Upper lobe of left lung (tissue), 6 donors: ENCODE results near the gene ADAMTSL2. TPM values are rescaled to one million over a fixed set of nuclear protein-coding genes. Genes with fewer than 3 reads are reported as not detected.
A peak's percentile ranks its signal among the peaks of the same experiment; 100 is the strongest.

Experiments used
- ATAC-seq, 2 donors: fragments of 200-7000 bp; cut with Tn5 transposase; one replicate each; pipeline ENCODE4 v1.9.1; 2022; ENCODE audit warnings: mild to moderate bottlenecking in 2 of 2, moderate library complexity in 2 of 2; ENCODE audit not compliant: low FRiP score in 2 of 2
- DNase-seq, 2 donors: peaks; one replicate each; pipeline ENCODE4 v3.0.0-alpha.2; 2019 to 2020
- H3K27ac ChIP-seq, 4 donors: fragments of 200-600 bp; sonication (generic); one replicate each; pipeline ENCODE4 v1.5.1; 2016 to 2019
- H3K27me3 ChIP-seq, 4 donors: fragments of 200-600 bp; sonication (generic); one replicate each; pipeline ENCODE4 v1.5.1; 2017 to 2019
- H3K36me3 ChIP-seq, 4 donors: fragments of 200-600 bp; sonication (generic); one replicate each; pipeline ENCODE4 v1.5.1; 2016 to 2019
- H3K4me1 ChIP-seq, 4 donors: fragments of 200-600 bp; sonication (generic); one replicate each; pipeline ENCODE4 v1.5.1; 2018 to 2019
- H3K4me3 ChIP-seq, 4 donors: fragments of 200-600 bp; sonication (generic); one replicate each; pipeline ENCODE4 v1.5.1; 2017 to 2019; ENCODE audit warnings: mild to moderate bottlenecking in 2 of 4, moderate library complexity in 1 of 4
- H3K9me3 ChIP-seq, 4 donors: fragments of 200-600 bp; sonication (generic); one replicate each; pipeline ENCODE4 v1.5.1; 2018 to 2019
- EP300 ChIP-seq, 4 donors: sonication (generic); formaldehyde crosslinking; IDR thresholded peaks; one replicate each; pipeline ENCODE4 v1.5.1; 2017; ENCODE audit warnings: antibody characterized with exemption in 4 of 4, control low read depth in 2 of 4
- POLR2A ChIP-seq, 4 donors: fragments of 450-650 bp; IDR thresholded peaks; one replicate each; pipeline ENCODE4 v1.5.1; 2016 to 2017; ENCODE audit warnings: antibody characterized with exemption in 4 of 4, mild to moderate bottlenecking in 2 of 4
- POLR2AphosphoS5 ChIP-seq, 2 donors: sonication (generic); formaldehyde crosslinking; IDR thresholded peaks; one replicate each; pipeline ENCODE4 v1.5.1; 2017; ENCODE audit warnings: antibody characterized with exemption in 2 of 2
- WGBS, 2 donors: methylation state at CpG; one replicate each; pipeline ENCODE4 v1.1.5; 2017 to 2018; 5-methylcytosine and 5-hydroxymethylcytosine counted together
- total RNA-seq, 6 donors: library from RNA; depleted of rRNA in 4 of 6; stranded (reverse); fragments of >200 nt in 4 of 6; gene quantifications; one replicate each; pipeline versions ENCODE4 v1.1.0 to v1.2.1, GENCODE V29; 2016 to 2021
- TF ChIP-seq, protein P1 (sequence below), 6 experiments: fragments of 450-650 bp in 4 of 6; fragments of 200-600 bp in 2 of 6; sonication (generic) in 2 of 6; IDR thresholded peaks; one replicate each; pipeline ENCODE4 v1.5.1; 2016 to 2019; ENCODE audit warnings: antibody characterized with exemption in 6 of 6
- donor health status: DM: no; HTN: no; CAD: no; lungs with moderate emphysema.
- donor health status: DM: no; HTN: yes; CAD: no; lungs with severe emphysema.

ADAMTSL2 gene
- total RNA-seq, 6 donors from 2014 or later, result 1.4 to 34.8 (median 19.2) TPM

GRCh38 chr9:133599470-133600173 lies 65.1 kb downstream of the ADAMTSL2 start:
- Histone ChIP-seq H3K27me3 (no peaks in the 10 kb centered on the region), H3K4me1 (no peaks in the 10 kb centered on the region)
- 92 to 97% methylated on average over 6 of the region's 6 CpGs for WGBS, 2 donors

DNA sequence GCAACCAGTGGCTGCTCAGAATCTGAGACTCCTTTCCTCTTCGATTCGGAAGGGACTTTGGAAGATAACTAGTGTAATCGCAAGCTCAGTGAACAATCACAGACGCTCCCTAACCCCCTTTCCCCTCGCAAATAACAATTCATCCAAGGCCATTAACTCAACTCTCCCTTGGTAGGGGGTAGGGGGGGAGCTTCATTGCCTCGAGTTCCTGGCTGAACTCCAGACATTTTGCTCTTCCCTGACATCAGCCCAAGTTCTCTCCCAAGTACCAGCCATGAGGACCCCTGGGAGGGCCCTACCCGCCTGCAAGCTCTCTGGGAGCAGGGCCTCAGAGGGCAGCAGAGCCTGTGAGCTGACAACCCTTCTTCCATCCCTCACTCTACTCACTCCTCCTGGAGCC lies 66.2 kb downstream of the ADAMTSL2 start:
- TF ChIP-seq, protein P1, sequence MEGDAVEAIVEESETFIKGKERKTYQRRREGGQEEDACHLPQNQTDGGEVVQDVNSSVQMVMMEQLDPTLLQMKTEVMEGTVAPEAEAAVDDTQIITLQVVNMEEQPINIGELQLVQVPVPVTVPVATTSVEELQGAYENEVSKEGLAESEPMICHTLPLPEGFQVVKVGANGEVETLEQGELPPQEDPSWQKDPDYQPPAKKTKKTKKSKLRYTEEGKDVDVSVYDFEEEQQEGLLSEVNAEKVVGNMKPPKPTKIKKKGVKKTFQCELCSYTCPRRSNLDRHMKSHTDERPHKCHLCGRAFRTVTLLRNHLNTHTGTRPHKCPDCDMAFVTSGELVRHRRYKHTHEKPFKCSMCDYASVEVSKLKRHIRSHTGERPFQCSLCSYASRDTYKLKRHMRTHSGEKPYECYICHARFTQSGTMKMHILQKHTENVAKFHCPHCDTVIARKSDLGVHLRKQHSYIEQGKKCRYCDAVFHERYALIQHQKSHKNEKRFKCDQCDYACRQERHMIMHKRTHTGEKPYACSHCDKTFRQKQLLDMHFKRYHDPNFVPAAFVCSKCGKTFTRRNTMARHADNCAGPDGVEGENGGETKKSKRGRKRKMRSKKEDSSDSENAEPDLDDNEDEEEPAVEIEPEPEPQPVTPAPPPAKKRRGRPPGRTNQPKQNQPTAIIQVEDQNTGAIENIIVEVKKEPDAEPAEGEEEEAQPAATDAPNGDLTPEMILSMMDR (IDR thresholded peaks at IDR 0.05), result no peak
- TF ChIP-seq POLR2AphosphoS5 (IDR thresholded peaks at IDR 0.05) (no peak), POLR2A (IDR thresholded peaks at IDR 0.05) (no peak)

More at GRCh38 chr9:133599470-133600173, 65.1 kb downstream of the ADAMTSL2 start:
- Histone ChIP-seq H3K36me3 (no peaks in the 10 kb centered on the region), H3K9me3 (peaks cover 6 to 31% (median 24%) of the 10 kb centered on the region in 4 donors), H3K27ac (no peak overlapping the region), H3K4me3 (no peak overlapping the region)
- ATAC-seq (no peak), DNase-seq (no peak)
- no peak for TF ChIP-seq EP300 (IDR thresholded peaks at IDR 0.05)
- no peak for TF ChIP-seq POLR2A (IDR thresholded peaks at IDR 0.05)
- no peak for TF ChIP-seq POLR2AphosphoS5 (IDR thresholded peaks at IDR 0.05)
- TF ChIP-seq, protein P1 (IDR thresholded peaks at IDR 0.05), result no peak

GRCh38 chr9:133601746-133602145 lies 67.2 kb downstream of the ADAMTSL2 start:
- ATAC-seq (no peak), DNase-seq (peak in 1 of 2 donors; percentile 48)
- no peak overlapping the region for H3K27ac ChIP-seq
- TF ChIP-seq POLR2AphosphoS5 (IDR thresholded peaks at IDR 0.05) (no peak), POLR2A (IDR thresholded peaks at IDR 0.05) (no peak), EP300 (IDR thresholded peaks at IDR 0.05) (no peak)
- TF ChIP-seq, protein P1 (IDR thresholded peaks at IDR 0.05), result no peak
- 68 to 83% methylated on average over 6 to 10 of the region's 10 CpGs for WGBS, 2 donors
- H3K27me3 ChIP-seq, result no peaks in the 10 kb centered on the region
- H3K4me1 ChIP-seq, result no peaks in the 10 kb centered on the region
- H3K9me3 ChIP-seq, result peaks cover 6 to 24% (median 19%) of the 10 kb centered on the region in 4 donors
- H3K36me3 ChIP-seq, result no peaks in the 10 kb centered on the region
- no peak overlapping the region for H3K4me3 ChIP-seq

More for the DNA sequence above, 66.2 kb downstream of the ADAMTSL2 start:
- Histone ChIP-seq H3K4me1 (no peaks in the 10 kb centered on the region), H3K27ac (no peak overlapping the region), H3K36me3 (no peaks in the 10 kb centered on the region), H3K27me3 (no peaks in the 10 kb centered on the region), H3K4me3 (no peak overlapping the region), H3K9me3 (peaks cover 6 to 31% (median 24%) of the 10 kb centered on the region in 4 donors)
- no peak for ATAC-seq
- WGBS, 2 donors, result 67 to 68% methylated on average over 7 of the region's 7 CpGs
- no peak for DNase-seq

DNA sequence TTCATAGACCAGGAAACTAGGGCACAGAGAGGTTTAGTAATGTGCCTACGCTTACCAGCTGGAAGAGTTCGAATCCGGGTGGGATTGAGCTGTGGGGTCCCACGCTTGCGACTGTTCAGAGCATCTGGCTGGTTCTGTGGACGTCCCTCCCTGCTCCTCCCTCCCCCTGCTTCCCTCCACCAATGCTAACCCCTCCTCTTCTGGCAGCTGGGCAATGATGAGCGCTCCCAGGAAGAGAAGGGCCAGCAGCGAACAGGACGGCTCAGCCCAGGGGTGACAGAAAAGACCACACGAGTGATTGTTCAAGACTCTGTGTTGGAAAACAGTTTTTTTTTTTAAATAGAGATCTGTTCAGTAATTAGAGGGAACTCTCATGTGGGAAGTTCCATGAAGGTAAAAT lies 67.8 kb downstream of the ADAMTSL2 start:
- peaks cover 6 to 19% (median 14%) of the 10 kb centered on the region in 4 donors for H3K9me3 ChIP-seq
- no peaks in the 10 kb centered on the region for H3K27me3 ChIP-seq
- WGBS, 2 donors, result 67 to 74% methylated on average over 8 to 10 of the region's 10 CpGs
- TF ChIP-seq EP300 (IDR thresholded peaks at IDR 0.05) (no peak), POLR2AphosphoS5 (IDR thresholded peaks at IDR 0.05) (no peak), POLR2A (IDR thresholded peaks at IDR 0.05) (no peak)
- TF ChIP-seq, protein P1 (IDR thresholded peaks at IDR 0.05), result no peak
- no peaks in the 10 kb centered on the region for H3K4me1 ChIP-seq
- H3K4me3 ChIP-seq, result no peak overlapping the region
- DNase-seq (no peak), ATAC-seq (no peak)
- H3K36me3 ChIP-seq, result no peaks in the 10 kb centered on the region
- H3K27ac ChIP-seq, result no peak overlapping the region
